Transverse colon (tissue), 3 donors: Measurements from ENCODE around the gene CCNG1.

ENCODE experiments used
- CTCF ChIP-seq, 5 experiments: fragments of 200-600 bp in 3 of 5; fragments of 450-650 bp in 2 of 5; sonication (generic) in 3 of 5; IDR thresholded peaks; 1 replicate in 2 of 5; 2 replicates in 3 of 5; pipeline ENCODE4 v1.5.1; 2016 to 2017; ENCODE audit warnings: antibody characterized with exemption in 5 of 5, inconsistent platforms in 3 of 5, mild to moderate bottlenecking in 2 of 5, moderate library complexity in 1 of 5
- EP300 ChIP-seq: sonication (generic); formaldehyde crosslinking; IDR thresholded peaks from one replicate; pipeline ENCODE4 v1.6.1; 2017; ENCODE audit warnings: antibody characterized with exemption, low read depth
- POLR2A ChIP-seq: fragments of 450-650 bp; IDR thresholded peaks from one replicate; pipeline ENCODE4 v1.6.1; 2016; ENCODE audit warnings: antibody characterized with exemption, mild to moderate bottlenecking, moderate library complexity

DNA sequence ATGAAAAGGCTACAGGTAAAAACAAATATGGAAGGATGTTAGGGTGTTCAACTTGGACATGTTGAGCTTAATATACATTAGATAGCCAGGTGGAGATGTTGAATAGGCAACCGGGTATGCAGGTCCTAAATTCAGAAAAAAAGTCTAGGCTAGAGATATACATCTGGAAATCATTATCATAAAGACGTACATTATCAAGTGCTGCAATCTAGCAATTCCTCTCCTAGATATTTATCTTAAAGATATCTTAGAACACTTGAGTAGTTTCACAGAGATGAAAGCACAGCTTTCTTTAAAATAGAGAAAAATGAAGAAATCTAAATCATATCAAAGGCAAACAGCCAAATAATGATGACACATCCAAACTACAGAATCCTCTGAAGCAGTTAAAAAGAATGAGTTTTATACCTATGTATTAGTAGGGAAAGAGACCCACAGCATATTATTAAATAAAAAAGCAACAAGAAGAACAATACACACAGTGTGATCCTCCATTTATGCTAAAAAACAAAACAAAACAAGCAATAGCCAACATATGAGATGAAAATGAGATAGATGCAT, 18.7 kb downstream of the CCNG1 start:
- TF ChIP-seq CTCF (IDR thresholded peaks at IDR 0.05) (no peak), EP300 (no peak), POLR2A (no peak)
